BJ (cell line): ENCODE results near the gene TCP11L1. TPM values are rescaled to one million over a fixed set of nuclear protein-coding genes. Genes with fewer than 3 reads are reported as not detected.
"Not testable (repeated sequence)": the region's sequence is repeated elsewhere in the genome, so short reads cannot be mapped to it uniquely, and the experiment has no call there.

Experiments used
- CTCF ChIA-PET: fragments of 350-600 bp; formaldehyde crosslinking; extraction: SDS; loops from one replicate; lab custom pipeline; 2021; ENCODE audit warnings: antibody characterized with exemption, inconsistent platforms; lab: Yijun Ruan, JAX
- POLR2A ChIA-PET: fragments of 300-600 bp; sonication (Branson Sonifier 250); formaldehyde crosslinking; extraction: SDS; loops from one replicate; lab custom pipeline; 2021; ENCODE audit warnings: antibody characterized with exemption; lab: Charles Lee
- DNase-seq: peaks from one replicate; pipeline ENCODE4 v3.0.0-alpha.2; 2011; ENCODE audit warnings: low read depth
- H3K27me3 ChIP-seq: 2 replicates; pipeline ENCODE4 v1.6.0; 2011; ENCODE audit warnings: low read length; ENCODE audit not compliant: control insufficient read depth, insufficient read depth
- H3K36me3 ChIP-seq: 2 replicates; pipeline ENCODE4 v1.5.1; 2011; ENCODE audit warnings: low read length; ENCODE audit not compliant: control insufficient read depth, insufficient read depth
- H3K4me3 ChIP-seq: 2 replicates; pipeline ENCODE4 v1.5.1; 2011; ENCODE audit warnings: low read depth, mild to moderate bottlenecking, control low read depth, low read length
- polyA plus RNA-seq: library from polyadenylated mRNA; depleted of rRNA; stranded (reverse); fragments of >200 nt; gene quantifications from 2 replicates; pipeline ENCODE4 v1.2.3, GENCODE V29; 2011
- TF ChIP-seq, protein P1 (sequence below): IDR thresholded peaks from 2 replicates; pipeline ENCODE4 v1.5.1; 2011; ENCODE audit warnings: low read depth, mild to moderate bottlenecking, control low read depth, inconsistent platforms, low read length, moderate library complexity; ENCODE audit not compliant: insufficient read depth

Gene TCP11L1
- polyA plus RNA-seq, 1 experiment: 20.2 TPM

DNA sequence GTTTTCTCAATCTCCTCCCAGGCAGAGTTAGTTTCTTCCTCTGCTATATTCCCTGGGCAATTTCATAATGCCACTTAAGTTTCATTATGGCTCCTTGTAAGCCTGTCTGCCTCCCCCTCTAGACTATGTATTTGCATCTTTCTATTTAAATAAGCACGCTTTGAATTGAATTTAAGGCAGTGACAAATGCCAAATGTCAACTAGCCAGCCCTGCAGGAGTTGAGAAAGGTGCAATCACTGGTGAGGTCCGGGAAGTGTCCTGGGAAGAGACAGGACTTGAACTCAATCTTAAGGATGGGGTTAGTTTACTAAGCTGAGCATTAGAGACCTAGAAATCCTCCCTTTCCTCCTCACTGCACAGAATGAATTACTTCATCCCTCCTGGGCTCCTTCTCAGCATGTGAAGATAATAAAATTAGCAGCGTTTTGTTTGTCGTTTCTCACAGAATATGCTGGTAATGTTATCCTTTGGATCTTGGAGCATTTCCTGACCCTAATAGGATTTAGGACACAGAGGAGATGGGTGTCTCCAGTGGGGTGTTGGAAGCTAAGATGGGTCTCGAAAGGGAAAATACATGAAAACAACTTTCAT is 1.6 kb downstream of the TCP11L1 start:
- no peaks in the 10 kb centered on the region for H3K27me3 ChIP-seq
- POLR2A ChIA-PET: no interaction called here
- no peak for DNase-seq
- peak overlapping the region; percentile 92 for H3K4me3 ChIP-seq
- TF ChIP-seq, protein P1, sequence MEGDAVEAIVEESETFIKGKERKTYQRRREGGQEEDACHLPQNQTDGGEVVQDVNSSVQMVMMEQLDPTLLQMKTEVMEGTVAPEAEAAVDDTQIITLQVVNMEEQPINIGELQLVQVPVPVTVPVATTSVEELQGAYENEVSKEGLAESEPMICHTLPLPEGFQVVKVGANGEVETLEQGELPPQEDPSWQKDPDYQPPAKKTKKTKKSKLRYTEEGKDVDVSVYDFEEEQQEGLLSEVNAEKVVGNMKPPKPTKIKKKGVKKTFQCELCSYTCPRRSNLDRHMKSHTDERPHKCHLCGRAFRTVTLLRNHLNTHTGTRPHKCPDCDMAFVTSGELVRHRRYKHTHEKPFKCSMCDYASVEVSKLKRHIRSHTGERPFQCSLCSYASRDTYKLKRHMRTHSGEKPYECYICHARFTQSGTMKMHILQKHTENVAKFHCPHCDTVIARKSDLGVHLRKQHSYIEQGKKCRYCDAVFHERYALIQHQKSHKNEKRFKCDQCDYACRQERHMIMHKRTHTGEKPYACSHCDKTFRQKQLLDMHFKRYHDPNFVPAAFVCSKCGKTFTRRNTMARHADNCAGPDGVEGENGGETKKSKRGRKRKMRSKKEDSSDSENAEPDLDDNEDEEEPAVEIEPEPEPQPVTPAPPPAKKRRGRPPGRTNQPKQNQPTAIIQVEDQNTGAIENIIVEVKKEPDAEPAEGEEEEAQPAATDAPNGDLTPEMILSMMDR: no peak
- peaks cover 1% of the 10 kb centered on the region; the same call in 1 of the 2 replicates for H3K36me3 ChIP-seq
- CTCF ChIA-PET: no interaction called here

DNA sequence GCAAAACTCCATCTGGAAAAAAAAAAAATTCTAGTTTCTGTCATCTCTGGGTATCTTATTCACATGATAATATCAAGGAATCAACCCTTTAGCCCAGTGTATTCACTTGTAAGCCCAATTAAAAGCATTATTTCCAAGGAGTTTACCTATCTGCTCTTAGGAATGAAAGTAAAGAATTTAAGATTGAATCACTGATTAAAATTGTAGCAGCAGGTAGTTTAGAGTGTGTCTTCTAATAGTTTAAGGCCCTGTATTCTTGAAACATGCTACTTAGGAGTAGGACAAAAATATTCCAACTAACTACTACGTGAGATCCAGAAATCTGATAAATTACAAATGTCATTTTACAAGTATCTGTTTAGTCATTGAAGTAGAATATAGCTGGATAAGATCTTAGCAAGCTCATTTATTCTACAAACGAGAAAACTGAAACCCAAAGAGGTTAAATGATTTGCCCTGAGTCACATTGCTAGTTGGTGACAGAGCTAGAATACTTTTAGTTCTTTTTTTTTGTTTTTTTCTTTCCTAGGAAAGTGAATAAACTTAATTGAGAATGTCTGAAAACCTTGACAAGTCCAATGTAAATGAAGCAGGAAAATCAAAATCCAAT is 4.0 kb downstream of the TCP11L1 start:
- ChIA-PET POLR2A (interaction anchor here (0.5 to 0.7 kb wide), 3 partner anchors 9 to 29 kb away, joined by 3 to 12 read pairs (median 3); no protein-coding TSS in a partner anchor), CTCF (interaction anchor here (0.6 to 1.1 kb wide), 3 partner anchors 19 to 83 kb away, joined by 3 to 5 read pairs (median 3); no protein-coding TSS in a partner anchor)
- no peak for DNase-seq
- Histone ChIP-seq H3K36me3 (peaks cover 1% of the 10 kb centered on the region; the same call in 1 of the 2 replicates), H3K4me3 (no peak overlapping the region), H3K27me3 (no peaks in the 10 kb centered on the region)
- TF ChIP-seq, protein P1: no peak

DNA sequence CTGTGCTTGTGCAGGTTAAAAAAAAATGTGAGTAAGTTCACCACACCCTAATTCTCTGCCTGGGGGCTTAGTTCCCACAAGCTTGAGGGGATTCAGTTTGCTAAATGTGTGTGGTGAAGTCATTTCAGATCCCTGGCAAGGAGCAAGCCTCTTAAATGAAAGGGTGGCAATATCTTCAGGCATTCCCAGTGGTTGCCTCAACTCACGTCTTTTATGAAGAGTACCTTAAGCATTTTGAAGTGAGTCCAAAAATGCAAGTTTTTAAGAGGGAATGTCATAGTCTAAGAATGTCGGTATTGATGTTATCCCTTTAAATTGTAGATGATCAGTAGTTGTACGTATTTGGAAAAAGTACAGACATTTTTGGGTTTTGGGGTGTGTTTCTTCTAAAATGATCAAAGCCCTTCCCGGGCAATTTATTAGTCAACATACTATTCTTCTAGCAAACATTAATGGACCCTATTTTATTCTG is 4.9 kb downstream of the TCP11L1 start:
- TF ChIP-seq, protein P1: no peak
- no peak overlapping the region for H3K4me3 ChIP-seq
- POLR2A ChIA-PET: no interaction called here
- H3K36me3 ChIP-seq: peaks cover 1% of the 10 kb centered on the region; the same call in 1 of the 2 replicates
- DNase-seq: peak; percentile 84
- CTCF ChIA-PET: interaction anchor here (0.6 to 1.1 kb wide), 2 partner anchors 19 to 20 kb away, joined by 3 to 5 read pairs; no protein-coding TSS in a partner anchor
- no peaks in the 10 kb centered on the region for H3K27me3 ChIP-seq

DNA sequence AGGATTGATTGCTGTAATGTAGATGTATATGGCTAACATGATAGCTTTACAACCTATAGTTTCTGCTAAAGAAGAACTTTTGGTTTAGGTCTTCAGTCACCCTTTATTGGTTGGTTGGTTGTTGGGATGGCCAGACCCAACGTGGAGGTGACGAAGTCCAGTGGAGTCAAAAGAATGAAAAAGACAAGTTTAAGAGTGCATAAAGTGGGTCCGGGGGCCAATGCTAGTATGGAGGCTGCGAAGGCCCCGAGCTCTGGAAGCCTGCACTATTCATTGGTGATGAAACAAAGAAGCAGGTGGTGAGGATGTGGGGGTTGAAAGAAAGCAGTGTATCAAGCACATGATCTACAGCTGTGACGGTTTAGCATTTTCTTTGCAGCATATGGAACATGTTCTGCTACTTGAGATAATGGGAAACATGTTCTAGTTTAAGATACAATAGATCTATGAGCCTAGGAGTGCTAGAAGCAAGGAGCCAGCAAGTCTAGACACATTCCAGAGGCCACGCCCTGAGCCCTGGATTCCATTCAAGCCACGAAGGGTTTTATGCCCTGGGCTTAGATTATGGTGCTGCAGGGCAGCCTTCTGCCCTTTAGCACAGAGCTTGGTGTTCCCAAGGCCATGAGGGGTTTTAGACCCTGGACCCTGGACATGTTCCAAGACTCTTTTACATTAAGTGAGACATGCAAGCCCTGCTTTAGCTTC is 6.3 kb downstream of the TCP11L1 start:
- no peaks in the 10 kb centered on the region for H3K27me3 ChIP-seq
- CTCF ChIA-PET: interaction anchor here (1.8 kb wide), 1 partner anchor 20 kb away, joined by 6 read pairs; no protein-coding TSS in a partner anchor
- no peak for DNase-seq
- peaks cover 1% of the 10 kb centered on the region; the same call in 1 of the 2 replicates for H3K36me3 ChIP-seq
- POLR2A ChIA-PET: no interaction called here
- TF ChIP-seq, protein P1: no peak
- no peak overlapping the region for H3K4me3 ChIP-seq

DNA sequence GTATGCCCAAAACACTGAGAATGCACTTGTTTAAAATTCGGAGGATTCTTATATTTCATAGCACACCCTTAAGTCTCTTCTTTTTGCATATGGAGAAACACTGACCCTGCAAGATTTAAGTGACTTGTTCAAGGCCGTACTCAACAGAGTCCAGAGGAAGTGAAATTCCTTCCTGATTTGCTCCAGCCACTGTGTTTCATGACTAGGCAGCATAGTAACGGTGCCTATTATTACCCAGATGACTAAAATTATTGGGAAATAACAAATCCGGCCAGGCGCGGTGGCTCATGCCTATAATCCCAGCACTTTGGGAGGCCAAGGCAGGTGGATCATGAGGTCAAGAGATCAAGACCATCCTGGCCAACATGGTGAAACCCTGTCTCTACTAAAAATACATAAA is 9.3 kb downstream of the TCP11L1 start:
- H3K4me3 ChIP-seq, H3K27me3 ChIP-seq, DNase-seq, POLR2A ChIA-PET, CTCF ChIA-PET, H3K36me3 ChIP-seq: not testable (repeated sequence)

DNA sequence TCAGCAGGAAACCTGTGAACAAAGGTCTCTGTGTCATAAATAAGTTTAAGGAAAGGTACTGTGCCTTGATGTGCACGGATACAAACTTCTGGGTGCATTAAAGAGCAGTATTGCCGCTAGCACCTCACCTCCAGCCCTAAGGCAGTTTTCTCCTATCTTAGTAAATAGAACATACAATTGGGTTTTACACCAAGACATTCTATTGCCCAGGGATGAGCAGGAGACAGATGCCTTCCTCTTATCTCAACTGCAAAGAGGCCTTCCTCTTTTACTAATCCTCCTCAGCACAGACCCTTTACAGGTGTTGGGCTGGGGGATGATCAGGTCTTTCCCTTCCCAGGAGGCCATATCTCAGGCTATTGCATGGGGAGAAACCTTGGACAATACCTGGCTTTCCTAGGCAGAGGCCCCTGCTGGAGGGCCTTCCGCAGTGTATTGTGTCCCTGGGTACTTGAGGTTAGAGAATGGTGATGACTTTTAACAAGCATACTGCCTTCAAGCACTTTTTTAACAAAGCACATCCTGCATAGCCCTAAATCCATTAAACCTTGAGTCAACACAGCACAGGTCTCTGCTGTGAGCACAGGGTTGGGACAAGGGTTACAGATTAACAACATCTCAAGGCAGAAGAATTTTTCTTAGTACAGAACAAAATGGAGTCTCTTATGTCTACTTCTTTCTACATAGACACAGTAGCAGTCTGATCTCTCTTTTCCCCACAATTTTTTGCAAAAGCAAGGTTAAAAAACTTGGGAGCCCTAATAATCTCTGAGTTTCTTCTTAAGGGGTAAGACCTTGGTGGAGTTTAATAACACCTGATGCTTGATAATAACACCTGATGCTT is 10.4 kb downstream of the TCP11L1 start:
- H3K27me3 ChIP-seq, H3K36me3 ChIP-seq, DNase-seq, POLR2A ChIA-PET, H3K4me3 ChIP-seq: not testable (repeated sequence)
- CTCF ChIA-PET: interaction anchor here (0.6 kb wide), 1 partner anchor 927 kb away, joined by 5 read pairs; no protein-coding TSS in a partner anchor
